Left hindlimb (tissue), 1 donor: ENCODE data around the gene PDIA2.

Experiments used
- DNase-seq: peaks from one replicate; pipeline ENCODE4 v3.0.0-alpha.2; 2018

PDIA2 gene

DNA sequence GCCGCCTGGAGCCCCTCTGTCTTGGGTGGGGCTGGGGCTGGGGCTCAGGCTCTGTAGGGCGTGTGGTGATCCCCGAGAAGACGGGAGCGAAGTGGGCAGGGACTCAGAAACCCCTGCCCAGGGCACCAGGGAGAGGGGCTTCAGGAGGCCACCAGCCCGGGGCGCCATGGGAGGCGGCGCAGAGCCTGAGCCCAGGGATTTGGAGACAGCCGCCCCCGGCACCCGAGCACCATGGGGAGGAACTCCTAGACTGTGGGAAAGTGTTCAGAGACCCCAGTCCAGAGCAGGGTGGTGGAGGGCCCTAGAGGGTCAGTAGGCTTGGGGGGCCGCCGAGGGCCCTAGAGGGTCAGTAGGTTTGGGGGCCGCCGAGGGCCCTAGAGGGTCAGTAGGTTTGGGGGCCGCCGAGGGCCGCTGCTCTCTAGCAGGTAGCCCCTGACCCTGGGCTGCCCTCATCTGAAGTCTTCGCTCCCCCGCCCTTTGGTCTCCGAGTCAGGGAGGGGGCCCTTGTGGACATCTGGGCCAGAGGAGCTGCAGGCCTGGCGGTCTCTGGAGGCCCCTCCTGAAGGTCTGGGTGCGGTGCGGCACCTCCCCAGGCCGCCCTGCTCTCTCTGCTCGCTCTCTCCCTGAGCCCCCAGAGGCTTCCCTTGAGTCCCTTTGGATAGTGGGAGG is 1.8 kb upstream of the PDIA2 start:
- DNase-seq = no peak

DNA sequence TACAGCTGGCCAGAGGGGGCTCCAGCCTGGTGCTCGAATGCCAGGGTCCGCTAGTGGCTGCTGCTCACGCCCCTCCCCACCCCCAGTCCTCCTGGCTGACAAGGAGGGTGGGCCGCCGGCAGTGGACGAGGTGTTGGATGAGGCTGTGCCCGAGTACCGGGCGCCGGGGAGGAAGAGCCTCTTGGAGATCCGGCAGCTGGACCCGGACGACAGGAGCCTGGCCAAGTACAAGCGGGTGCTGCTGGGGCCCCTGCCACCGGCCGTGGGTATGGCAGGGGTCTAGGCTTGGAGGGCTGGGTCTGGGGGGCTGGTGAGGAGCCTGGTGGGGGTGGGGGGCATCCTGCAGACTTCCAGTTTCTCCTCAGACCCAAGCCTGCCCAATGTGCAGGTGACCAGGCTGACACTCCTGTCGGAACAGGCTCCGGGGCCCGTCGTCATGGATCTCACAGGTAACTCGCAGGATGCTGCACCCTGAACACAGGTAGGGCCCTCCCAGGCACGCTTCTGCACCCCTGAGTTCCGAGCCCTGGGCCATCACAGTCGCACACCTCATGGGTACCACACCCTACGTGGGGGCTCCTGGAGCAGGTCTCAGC is 1.2 kb upstream of the PDIA2 start:
- no peak for DNase-seq

DNA sequence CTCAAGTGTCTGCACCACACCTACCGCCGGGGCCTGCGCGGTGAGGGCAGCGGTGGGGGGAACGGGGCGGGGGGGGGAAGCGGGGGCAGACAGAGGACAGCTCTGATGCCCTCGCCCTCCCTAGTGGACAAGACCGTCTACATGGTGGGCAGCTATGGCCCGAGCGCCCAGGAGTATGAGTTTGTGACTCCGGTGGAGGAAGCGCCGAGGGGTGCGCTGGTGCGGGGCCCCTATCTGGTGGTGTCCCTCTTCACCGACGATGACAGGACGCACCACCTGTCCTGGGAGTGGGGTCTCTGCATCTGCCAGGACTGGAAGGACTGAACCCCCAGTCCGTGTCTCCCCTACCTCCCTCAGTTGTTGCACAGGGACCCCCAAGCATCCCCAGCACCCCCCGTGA is 473 bp upstream of the PDIA2 start:
- no peak for DNase-seq

DNA sequence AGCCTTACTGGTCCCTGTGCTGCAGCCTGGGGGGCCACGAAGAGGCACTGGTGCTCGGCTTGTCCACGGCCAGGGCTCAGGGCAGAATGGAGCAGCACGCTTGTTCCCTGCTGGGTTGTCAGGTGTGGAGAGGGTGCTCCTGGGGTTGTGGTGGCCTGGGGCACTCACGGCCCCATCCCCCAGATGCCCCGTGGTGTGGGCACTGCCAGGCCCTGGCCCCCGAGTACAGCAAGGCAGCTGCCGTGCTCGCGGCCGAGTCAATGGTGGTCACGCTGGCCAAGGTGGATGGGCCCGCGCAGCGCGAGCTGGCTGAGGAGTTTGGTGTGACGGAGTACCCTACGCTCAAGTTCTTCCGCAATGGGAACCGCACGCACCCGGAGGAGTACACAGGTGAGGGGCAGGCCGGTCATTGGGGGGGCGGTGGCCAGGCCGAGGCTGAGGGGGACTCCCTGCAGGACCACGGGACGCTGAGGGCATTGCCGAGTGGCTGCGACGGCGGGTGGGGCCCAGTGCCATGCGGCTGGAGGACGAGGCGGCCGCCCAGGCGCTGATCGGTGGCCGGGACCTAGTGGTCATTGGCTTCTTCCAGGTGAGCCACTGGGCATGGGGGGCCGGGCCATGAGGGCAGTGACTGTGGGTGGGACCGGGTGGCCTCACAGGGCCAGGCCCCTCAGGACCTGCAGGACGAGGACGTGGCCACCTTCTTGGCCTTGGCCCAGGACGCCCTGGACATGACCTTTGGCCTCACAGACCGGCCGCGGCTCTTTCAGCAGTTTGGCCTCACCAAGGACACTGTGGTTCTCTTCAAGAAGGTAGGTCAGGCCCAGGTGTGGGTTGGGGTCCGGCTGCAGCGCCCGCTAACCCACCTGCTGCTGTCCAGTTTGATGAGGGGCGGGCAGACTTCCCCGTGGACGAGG is 1.5 kb downstream of the PDIA2 start:
- DNase-seq = no peak

DNA sequence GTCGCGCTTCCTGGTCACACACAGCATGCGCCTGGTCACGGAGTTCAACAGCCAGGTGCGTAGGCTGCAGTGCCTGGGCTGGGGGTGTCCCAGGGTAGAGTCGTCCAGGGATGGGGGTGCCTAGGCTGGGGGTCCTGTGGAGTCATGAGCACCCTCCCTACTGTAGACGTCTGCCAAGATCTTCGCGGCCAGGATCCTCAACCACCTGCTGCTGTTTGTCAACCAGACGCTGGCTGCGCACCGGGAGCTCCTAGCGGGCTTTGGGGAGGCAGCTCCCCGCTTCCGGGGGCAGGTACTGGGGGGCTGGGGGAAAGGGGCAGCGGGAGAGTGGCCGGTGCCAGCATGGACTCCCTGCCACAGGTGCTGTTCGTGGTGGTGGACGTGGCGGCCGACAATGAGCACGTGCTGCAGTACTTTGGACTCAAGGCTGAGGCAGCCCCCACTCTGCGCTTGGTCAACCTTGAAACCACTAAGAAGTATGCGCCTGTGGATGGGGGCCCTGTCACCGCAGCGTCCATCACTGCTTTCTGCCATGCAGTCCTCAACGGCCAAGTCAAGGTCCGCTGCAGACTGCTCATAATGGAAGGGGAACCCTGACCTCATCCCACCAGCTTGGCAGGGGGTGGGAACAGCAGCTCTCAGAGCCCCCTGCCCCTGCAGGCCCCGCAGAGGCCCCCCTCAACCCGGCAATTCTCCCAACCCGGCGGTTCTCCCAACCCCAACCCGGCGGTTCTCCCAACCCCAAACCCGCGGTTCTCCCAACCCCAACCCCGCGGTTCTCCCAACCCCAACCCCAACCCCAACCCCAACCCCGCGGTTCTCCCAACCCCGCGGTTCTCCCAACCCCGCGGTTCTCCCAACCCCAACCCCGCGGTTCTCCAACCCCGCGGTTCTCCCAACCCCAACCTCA is 2.4 kb downstream of the PDIA2 start:
- DNase-seq = no peak

DNA sequence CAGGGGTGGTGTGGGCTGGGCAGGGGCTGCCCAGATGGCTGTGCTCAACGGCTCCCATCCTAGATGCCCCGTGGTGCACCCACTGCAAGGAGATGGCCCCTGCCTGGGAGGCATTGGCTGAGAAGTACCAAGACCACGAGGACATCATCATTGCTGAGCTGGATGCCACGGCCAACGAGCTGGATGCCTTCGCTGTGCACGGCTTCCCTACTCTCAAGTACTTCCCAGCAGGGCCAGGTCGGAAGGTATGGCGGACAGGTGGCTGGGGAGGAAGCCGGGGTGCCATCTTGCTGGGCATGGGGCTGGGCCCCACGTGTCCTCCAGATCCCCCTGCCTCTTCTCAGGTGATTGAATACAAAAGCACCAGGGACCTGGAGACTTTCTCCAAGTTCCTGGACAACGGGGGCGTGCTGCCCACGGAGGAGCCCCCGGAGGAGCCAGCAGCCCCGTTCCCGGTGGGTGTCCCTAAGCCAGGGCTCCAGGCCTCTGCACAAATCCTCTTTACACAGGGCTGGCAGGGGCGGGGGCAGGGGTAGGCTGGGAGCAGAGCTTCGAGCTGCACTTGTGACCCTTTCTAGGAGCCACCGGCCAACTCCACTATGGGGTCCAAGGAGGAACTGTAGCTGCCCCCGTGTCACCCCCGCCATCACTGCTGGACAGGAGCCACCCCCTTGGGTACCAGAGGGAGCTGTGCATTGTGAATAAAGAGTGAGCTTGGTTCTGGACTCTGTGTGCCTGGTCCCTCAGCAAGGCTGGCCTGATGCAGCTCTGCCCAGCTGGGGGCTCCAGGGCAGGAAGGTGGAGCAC is 3.7 kb downstream of the PDIA2 start:
- no peak for DNase-seq

DNA sequence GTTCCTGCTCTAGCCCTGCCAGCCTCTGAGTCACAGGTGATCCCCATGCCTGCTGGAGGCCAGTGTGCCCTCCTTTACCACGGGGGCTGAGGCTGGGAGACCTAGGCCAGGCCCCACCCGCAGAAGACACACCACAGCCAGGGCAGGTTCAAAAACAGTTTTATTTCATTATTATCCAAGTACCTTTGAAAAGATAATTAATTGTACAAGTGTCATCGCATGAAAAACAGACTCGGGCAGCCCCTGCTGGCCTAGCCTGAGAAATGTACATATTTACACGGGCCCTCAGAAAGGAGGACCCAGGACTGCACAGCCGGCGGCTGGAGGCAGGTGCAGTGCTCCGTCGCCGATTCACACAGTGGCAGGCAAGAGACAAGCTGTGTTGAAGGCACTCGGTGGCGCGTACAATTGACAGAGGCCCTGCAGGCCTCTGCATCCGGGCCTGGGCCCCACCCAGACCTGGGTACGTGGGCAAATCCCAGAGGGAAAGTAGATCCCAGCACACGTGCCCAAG is 4.4 kb downstream of the PDIA2 start:
- no peak for DNase-seq

DNA sequence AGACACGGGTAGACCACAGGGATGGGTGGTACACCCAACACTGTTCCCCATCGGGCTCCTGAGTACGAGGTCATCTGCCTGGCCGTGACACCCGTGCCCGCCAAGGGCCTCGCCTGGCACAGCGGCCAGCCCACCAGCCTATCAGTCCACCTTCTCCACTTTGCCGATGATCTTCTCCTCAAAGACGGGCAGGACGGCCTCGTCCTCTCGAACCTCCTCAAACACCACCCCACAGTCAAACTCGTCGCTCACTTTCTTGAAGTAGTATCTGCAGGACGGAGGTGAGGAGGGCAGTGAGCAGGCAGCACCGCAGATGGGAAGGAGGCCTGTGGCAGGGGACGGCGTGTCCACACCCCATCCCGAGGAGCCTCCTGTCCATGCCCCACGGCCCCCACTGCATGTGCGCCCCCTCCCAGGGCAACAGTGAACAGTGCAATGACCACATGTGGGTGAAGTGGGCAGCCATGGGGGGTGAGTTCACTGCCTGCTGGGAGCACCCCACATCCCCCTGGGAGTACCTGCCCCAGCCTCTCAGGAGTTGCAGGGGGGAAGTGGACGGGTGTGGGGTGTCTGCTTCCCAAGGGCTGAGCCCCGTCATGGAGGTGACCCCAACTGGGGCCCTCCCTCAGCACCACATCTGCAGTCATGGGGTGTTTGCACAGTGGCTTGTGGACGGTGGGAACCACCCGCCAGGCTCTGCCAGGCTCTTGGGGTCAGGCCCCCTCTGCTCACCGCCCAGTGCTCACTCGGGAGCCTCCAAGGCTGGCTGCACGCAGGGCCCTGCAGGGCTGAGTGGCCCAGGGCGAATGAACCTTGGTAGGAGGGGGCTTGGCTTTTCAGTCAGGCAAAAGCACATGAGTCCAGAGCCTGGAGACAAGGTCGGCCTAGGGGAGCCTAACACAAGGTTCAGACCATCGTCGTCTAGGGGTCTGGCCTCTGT is 5.3 kb downstream of the PDIA2 start:
- no peak for DNase-seq

DNA sequence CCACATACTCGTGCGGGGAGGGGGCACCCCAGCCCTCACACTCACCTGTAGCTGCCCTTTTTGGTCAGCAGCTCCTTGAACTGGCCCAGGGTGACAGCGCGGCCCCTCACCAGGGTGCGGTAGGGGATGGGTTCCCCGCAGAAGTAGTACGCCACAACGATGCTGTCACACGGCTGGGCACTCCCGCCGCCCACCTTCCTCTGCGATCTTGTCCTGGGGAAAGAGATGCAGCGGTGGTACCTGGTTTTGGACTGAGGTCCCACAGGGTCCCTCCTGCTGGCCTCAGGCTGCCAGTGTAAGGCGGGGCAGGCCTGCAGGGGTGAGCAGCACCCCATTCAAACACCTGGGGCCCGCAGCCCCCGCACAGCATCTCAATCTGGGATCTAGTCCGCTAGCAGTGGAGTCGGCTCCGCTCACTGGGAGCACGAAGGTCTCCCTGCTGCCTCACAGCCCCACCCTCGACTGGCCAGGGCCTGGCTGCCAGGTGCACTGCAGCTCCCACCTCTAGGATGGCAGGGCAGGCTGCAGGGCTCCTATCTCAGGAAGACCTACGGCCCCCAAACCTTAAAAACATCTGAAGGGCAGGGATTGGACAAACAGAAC is 6.5 kb downstream of the PDIA2 start:
- no peak for DNase-seq

DNA sequence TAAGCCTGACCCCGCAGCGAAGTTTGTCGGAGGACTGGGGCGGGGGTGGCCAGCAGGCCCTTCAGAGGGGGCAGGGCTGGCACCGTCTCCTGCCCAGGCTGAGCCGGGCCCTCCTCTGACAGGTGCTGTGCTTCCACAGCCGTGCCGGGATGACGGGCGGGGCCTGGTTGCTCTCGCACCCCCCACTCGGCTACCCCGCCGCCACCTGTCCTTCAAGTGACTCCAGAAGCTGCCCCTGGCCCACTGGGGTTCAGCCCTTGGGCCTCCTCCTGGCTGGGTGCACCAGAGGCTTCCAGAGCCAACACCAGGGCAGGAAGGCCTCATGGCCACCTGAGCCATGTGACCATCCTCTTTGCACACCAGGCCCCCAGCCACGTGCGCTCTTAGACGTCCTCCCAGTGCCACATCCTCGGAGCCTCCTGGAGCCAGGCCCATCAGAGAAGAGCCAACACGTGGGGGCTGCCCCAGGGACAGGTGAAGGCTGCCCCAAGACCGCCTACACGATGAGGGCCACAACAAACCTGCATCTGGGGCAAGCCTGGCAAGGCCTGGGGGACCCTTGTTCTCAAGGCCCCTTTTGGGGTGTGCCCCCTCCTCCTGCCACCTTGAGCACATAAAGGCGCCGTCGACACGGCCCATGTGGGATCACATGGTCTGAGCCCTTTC is 7.2 kb downstream of the PDIA2 start:
- no peak for DNase-seq

DNA sequence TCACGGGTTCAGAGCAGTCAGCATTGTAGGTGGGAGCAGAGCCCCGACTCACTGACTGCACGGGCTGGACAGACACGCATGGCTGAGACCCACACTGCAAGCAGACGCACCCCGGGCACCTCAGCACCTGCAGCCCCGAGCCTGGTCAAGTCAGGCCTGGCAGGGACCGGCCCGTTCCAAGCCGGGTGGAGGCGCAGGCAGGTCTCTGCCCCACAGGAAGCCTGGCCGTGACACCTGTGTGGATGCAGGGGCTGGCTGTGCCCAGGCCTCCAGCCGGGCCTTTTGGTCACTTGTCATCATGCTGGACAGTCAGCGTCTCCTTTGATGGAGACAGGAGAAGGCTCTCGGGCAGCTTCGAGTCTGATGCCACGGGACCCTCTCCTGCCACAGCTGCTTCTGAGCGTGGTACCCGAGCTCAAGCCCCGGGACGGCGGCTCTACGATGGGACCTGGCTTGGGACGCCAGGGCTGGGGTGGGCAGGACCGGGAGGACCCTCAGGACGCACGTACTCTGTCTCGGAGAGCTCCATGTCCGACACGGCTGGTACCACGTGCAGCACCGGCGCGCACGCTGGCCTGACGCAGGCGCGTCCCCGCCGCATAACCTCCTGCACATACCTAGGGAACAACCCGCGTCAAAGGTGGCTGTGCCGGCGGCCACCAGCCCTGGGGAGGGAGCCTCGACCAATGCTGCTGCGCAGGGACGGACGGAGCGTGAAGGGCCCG is 7.9 kb downstream of the PDIA2 start:
- DNase-seq = no peak

DNA sequence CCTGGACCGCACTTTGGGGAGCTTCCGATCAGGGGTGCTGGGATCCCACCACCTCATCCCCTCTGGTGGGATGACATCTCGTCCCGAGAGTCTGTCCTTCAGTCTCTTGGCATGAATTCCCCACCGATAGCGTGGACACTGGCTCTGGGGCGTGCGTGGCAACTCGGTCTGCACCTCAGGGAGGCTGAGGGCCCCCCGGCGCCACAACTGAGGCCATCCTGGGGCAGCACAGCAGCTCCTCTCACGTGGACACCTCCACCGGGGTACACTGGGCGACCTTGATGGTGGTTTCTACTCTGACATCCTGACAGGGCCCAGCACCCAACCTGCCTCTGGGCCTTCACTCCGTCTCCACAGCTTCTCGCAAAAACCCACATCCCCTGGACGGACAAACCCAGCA is 8.6 kb downstream of the PDIA2 start:
- DNase-seq = no peak

DNA sequence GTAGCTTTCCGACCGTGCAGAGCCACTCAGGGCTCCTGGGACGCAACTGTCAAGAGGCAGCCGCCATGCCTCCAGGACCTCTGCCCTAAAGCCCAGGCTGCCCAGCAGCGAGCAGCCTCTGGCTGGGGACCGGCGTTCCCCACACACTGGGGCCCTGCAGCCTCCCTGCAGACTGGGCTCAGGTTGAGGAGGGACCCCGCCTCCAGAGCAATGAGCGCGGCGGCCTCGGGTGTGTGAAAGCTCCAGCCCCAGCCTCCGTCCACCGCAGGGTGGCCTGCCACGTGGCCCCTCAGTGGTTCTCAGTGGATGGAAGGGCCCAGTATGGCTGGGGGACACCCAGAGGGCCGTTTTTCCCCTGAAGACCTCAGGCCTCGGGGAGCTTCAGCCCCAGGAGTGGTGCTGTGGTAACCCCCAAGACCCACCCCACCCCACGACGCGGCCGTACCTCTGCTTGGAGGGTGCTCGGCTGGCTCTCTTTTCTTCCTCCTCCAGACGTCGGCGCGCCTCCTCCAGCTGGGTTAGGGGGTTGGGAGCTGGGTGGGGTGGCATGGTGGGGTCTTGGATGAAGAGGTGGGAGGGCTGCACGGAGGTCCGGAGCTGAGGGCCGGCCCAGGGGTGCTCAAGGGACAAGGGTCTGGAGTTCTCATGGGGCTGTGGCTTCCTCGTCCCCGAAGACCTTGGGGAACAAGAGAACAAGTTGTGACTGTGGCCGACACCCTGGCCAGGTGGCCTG is 10.2 kb downstream of the PDIA2 start:
- no peak for DNase-seq

DNA sequence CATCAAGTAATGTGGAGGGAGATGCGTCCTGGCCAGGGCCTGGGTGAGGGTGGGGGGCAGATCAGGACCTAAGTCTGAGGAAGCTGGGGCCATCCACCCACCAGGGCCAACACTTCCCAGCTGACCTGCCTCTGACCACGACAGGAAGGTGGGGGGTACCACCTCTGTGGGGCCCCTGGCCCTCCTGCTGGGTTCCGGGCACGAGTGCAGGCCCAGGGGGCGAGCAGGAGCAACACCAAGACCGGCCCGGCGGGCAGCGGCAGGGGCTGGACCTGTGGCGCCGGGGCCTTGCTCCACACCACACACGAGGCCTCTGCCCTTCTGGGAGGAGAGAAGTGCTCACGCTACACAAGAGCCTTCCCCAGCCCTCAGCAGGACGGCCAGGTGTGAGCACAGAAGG is 13.3 kb downstream of the PDIA2 start:
- no peak for DNase-seq

DNA sequence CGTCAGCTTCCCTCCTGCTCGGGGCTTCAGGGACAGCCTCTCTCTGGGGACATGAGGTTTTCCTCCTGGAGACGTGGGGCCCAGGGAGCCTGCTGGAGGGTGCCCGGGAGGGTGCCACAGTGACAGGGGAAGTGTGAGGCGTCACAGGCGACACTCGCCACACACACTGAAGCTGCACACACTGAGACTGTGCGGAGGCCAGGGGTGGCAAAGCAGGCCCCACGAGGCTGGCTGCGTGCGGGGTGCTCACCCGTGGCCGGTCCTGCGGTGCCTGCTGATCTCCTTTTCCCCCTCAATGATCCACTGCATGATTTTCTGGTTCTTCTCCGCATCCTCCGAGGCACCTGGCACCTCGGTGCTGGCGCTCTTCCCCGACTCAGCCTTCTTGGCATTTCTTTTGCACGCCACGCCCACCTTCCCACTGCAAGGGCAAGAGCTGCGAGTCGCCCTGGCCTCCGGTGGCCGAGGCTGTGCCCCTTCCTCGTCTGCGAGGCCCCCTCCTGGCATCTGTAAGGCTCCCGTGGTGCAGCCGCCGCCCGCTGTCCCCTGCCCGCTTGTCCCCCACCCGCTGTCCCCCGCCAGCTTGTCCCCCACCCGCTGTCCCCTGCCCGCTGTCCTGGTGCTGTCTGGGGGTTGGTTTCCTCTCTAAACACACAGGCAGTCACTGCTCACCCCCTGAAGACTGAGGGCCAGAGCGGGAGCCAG is 14.0 kb downstream of the PDIA2 start:
- no peak for DNase-seq

DNA sequence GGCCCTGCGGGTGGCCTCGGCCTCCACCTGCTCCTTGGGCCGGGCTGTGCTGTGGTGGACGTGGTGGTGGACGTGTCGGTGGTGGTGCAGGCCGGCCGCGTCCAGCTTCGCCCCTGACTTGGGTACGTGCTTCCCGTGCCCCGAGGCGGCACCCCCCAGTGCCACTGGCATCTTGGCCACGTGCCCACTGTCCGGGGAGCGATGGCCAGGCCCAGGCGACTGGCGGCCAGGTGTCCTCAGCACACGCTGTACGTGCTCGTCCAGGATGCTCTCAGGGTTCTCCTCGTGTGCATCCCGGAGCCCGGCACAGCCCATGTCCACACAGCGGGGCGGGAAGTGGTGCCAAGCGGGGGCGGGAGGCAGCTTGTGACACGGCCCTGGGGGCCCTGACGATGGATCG is 14.9 kb downstream of the PDIA2 start:
- no peak for DNase-seq

DNA sequence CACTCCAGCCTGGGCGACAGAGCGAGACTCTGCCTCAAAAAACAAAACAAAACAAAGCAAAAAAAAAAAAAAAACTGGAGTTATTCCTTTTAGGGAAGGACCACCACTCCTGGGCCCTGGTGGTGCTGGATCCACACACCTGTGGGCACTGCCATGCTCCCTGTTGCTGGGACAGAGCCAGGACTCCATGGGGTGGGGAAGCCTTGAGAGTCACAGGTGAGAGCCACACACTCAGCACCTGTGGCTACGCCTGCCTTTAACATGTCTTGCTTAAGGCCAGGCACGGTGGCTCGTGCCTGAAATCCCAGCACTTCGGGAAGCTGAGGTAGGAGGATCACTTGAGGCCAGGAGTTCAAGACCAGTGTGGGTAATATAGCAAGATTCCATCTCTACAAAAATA is 18.3 kb downstream of the PDIA2 start:
- no peak for DNase-seq

DNA sequence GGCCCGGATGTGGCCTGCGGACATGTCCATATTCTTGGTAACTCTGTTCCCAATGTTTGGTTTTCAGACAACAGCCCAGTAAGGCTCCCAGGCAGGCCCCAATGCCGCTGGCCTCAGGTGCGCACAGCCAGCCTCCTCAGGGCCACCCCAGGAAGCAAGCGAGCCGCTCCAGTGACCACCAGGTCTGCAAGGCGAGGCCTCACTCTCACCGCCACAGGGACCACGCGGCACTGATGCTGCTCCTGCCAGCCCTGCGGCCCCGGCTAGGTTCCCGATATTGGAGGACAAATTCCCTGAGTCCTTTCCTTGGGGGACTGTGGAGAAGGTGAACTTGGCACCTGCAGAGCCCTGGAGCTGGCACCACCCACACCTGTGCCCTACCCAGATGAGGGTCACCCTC is 19.0 kb downstream of the PDIA2 start:
- DNase-seq = no peak
